ENCODE measurements around the gene ZNF724. TPM values are rescaled to one million over a fixed set of nuclear protein-coding genes. Genes with fewer than 3 reads are reported as not detected.

The ZNF724 gene
- total and polyA plus RNA-seq, 2 of the 13 experiments (the other 11 are each of a cell fraction or from before 2014, with no cell fraction given), result 1.5 to 15.0 TPM

- no peak for TF ChIP-seq SYNCRIP (IDR thresholded peaks at IDR 0.05; ENCODE audit: insufficient read depth, low read depth, low read length)
These were observed 23.6 kb upstream of the ZNF724 start (continued) for GRCh38 chr19:23273590-23274412.

GRCh38 chr19:23273022-23273589 lies 22.9 kb upstream of the ZNF724 start:
- TF ChIP-seq ZFP37 (CRISPR knock-in tag; IDR thresholded peaks at IDR 0.05; ENCODE audit: borderline replicate concordance) (no peak), PATZ1 (CRISPR knock-in tag; IDR thresholded peaks at IDR 0.05) (peak; percentile 73; the same call in 1 of the 2 replicates), ATF7 (IDR thresholded peaks at IDR 0.05) (no peak), ATF7 (CRISPR knock-in tag; IDR thresholded peaks at IDR 0.05) (no peak)
- 0% methylated on average over 8 of the region's 10 CpGs for WGBS (ENCODE audit: low lambda C conversion rate)
- DNase-seq (ENCODE audit: low spot score), result no peak
- H3K79me2 ChIP-seq (ENCODE audit: insufficient read depth, low read length), result peaks cover 22% of the 10 kb centered on the region
- H3K4me2 ChIP-seq (ENCODE audit: low read depth, low read length), result peak overlapping the region; percentile 59
- CTCF ChIA-PET (ENCODE audit: low intra/inter-chr PET ratio, low total read pairs), result no interaction called here
- TSS peak; percentile 55 for BruUV-seq (replicated peaks)
- ATAC-seq, result no peak
- no peaks in the 10 kb centered on the region; a peak in 1 of 5 replicates for H3K27me3 ChIP-seq (ENCODE audit: control insufficient read depth in 1 of 2, insufficient read depth in 2 of 2, low read length in 2 of 2)
- no peak for FAIRE-seq
- peak overlapping the region; percentile 90 for H3K9ac ChIP-seq (ENCODE audit: insufficient read depth, low read depth, low read length)
- H4K20me1 ChIP-seq (ENCODE audit: insufficient read depth, low read length), result no peaks in the 10 kb centered on the region
- in situ Hi-C loops (cut with HindIII; ENCODE audit: extremely low pct_ligation_motif_present, low pct_unique_long_range_greater_than_20kb) (loop anchor here (25.0 kb wide), 1 partner anchor 764 kb away; no protein-coding TSS in a partner anchor), intact Hi-C loops (cut with micrococcal nuclease; ENCODE audit: unreplicated experiment) (loop anchor here (10.0 kb wide), 1 partner anchor 122 kb away; the partner anchor contains the start of gene ZNF91)
- peaks cover 56% of the 10 kb centered on the region for H3K4me1 ChIP-seq (ENCODE audit: insufficient read depth, low read length)
- POLR2A ChIA-PET, result interaction anchor here (1.1 to 2.1 kb wide), 10 partner anchors 9 to 1506 kb away, joined by 3 to 29 read pairs (median 8); partner anchors contain the start of genes ZNF100, ZNF724 and ZNF91
- H2AFZ ChIP-seq (ENCODE audit: low read length), result no peak overlapping the region
- H3K4me3 ChIP-seq (replicated peaks in 1 of 3; ENCODE audit: insufficient read depth in 1 of 3, low read depth in 2 of 3, low read length in 3 of 3), result peak overlapping the region; percentile 90 to 97 (median 94)
- peaks cover 3 to 13% of the 10 kb centered on the region in 2 experiments; a peak in 4 of 5 replicates for H3K36me3 ChIP-seq (replicated peaks in 1 of 2; ENCODE audit: control insufficient read depth in 1 of 2, insufficient read depth in 2 of 2, low read length in 2 of 2)
- H3K9me3 ChIP-seq (ENCODE audit: low read length), result no peaks in the 10 kb centered on the region
- peak overlapping the region; percentile 87 for H3K27ac ChIP-seq (ENCODE audit: extremely low read length, insufficient read depth, low read length)
